Loucy (cell line): ENCODE measurements around the gene MYO18A.

Experiments
- CTCF ChIP-seq: fragments of 200-600 bp; sonication (generic); conservative IDR thresholded peaks from 2 replicates; pipeline ENCODE4 v1.5.1; 2014; ENCODE audit warnings: mild to moderate bottlenecking, antibody characterized with exemption, low read length
- EZH2phosphoT487 ChIP-seq: fragments of 200-600 bp; IDR thresholded peaks from 2 replicates; pipeline ENCODE4 v1.6.1; 2018; ENCODE audit warnings: antibody characterized with exemption, mild to moderate bottlenecking, moderate library complexity, borderline replicate concordance

- TF ChIP-seq CTCF (no peak), EZH2phosphoT487 (no peak)
Measured at GRCh38 chr17:29043539-29044145, 136.6 kb downstream of the MYO18A start.
